K562 (cell line): ENCODE measurements around the gene CTDSPL. TPM values are rescaled to one million over a fixed set of nuclear protein-coding genes. Genes with fewer than 3 reads are reported as not detected.

Experiments used
- ATAC-seq: fragments of 200-7000 bp; cut with Tn5 transposase; 3 replicates; pipeline ENCODE4 v1.9.1; 2020; ENCODE audit warnings: moderate library complexity
- BruUV-seq: library from RNA; stranded (reverse); fragments of 400-500 nt; replicated peaks from 2 replicates; lab custom pipeline; 2021; lab: Mats Ljungman, UMichigan
- CTCF ChIA-PET: fragments of 300-600 bp; formaldehyde crosslinking; extraction: SDS; loops from one replicate; lab custom pipeline; 2021; ENCODE audit warnings: low intra/inter-chr PET ratio; lab: Yijun Ruan, JAX
- POLR2A ChIA-PET: fragments of 300-600, 350-650 bp; sonication (Branson Sonifier 250); formaldehyde crosslinking; extraction: SDS; loops from one replicate; lab custom pipeline; 2021; ENCODE audit warnings: antibody characterized with exemption, inconsistent platforms; lab: Yijun Ruan, JAX
- DNase-seq, 4 experiments: peaks; one replicate each; pipeline versions ENCODE4 v3.0.0 to v3.0.0-alpha.2; 2011 to 2018; ENCODE audit warnings: low spot score in 3 of 4, mixed read lengths in 3 of 4; ENCODE audit errors: extremely low read depth in 1 of 4
- FAIRE-seq: peaks from 2 replicates; lab custom pipeline; 2011; peaks lifted over from hg19 to GRCh38; lab: Jason Lieb, UNC
- H2AFZ ChIP-seq: 2 replicates; pipeline ENCODE4 v1.6.0; 2011; ENCODE audit warnings: low read depth, low read length, control low read depth, inconsistent platforms
- H3K27ac ChIP-seq: fragments of 200-600 bp; 3 replicates; pipeline ENCODE4 v1.8.0; 2011; ENCODE audit warnings: low read depth, mild to moderate bottlenecking, control low read depth, inconsistent platforms, low read length, moderate library complexity, mixed read lengths; ENCODE audit errors: extremely low read depth
- H3K27me3 ChIP-seq, 2 experiments: fragments of 300-600 bp in 1 of 2; 2 replicates in 1 of 2; 3 replicates in 1 of 2; pipeline versions ENCODE4 v1.6.0 to v1.8.0; 2011; ENCODE audit warnings: inconsistent platforms in 2 of 2, low read length in 2 of 2, mild to moderate bottlenecking in 1 of 2, mixed read lengths in 1 of 2, moderate library complexity in 1 of 2; ENCODE audit not compliant: control insufficient read depth in 2 of 2, insufficient read depth in 2 of 2
- H3K36me3 ChIP-seq: fragments of 300-600 bp; 3 replicates; pipeline ENCODE4 v1.8.0; 2011; ENCODE audit warnings: mild to moderate bottlenecking, low read length, inconsistent platforms; ENCODE audit not compliant: control insufficient read depth, insufficient read depth
- H3K4me1 ChIP-seq, 2 experiments: fragments of 200-600 bp in 1 of 2; replicated peaks in 1 of 2; 2 replicates in 1 of 2; 3 replicates in 1 of 2; pipeline versions ENCODE4 v1.5.1 to v1.8.0; 2011; ENCODE audit warnings: inconsistent platforms in 2 of 2, low read length in 2 of 2, mild to moderate bottlenecking in 1 of 2, mixed read lengths in 1 of 2, moderate library complexity in 1 of 2; ENCODE audit not compliant: control insufficient read depth in 2 of 2, insufficient read depth in 2 of 2
- H3K4me2 ChIP-seq: 2 replicates; pipeline ENCODE4 v1.6.1; 2011; ENCODE audit warnings: low read length, control low read depth, inconsistent platforms, mixed read lengths; ENCODE audit not compliant: insufficient read depth
- H3K4me3 ChIP-seq: fragments of 200-600 bp; sonication (generic), shearing (Covaris generic); 2 replicates; pipeline ENCODE4 v1.5.1; 2016; ENCODE audit warnings: control low read depth, inconsistent platforms
- H3K79me2 ChIP-seq: fragments of 200-600 bp; 3 replicates; pipeline ENCODE4 v1.8.0; 2011; ENCODE audit warnings: low read length, inconsistent platforms; ENCODE audit not compliant: control insufficient read depth, insufficient read depth
- H3K9ac ChIP-seq, 2 experiments: 2 replicates each; pipeline versions ENCODE4 v1.6.0 to v1.6.1; 2011; ENCODE audit warnings: low read depth in 2 of 2, low read length in 2 of 2, control low read depth in 1 of 2, inconsistent platforms in 1 of 2, mild to moderate bottlenecking in 1 of 2, mixed read lengths in 1 of 2; ENCODE audit not compliant: insufficient read depth in 1 of 2
- H3K9me1 ChIP-seq: one replicate; pipeline ENCODE4 v1.6.0; 2011; ENCODE audit warnings: inconsistent platforms, mild to moderate bottlenecking, low read length, moderate library complexity; ENCODE audit not compliant: control insufficient read depth, insufficient read depth
- H3K9me3 ChIP-seq: replicated peaks from 2 replicates; pipeline ENCODE4 v1.5.1; 2011; ENCODE audit warnings: low read depth, low read length, inconsistent platforms; ENCODE audit not compliant: control insufficient read depth, insufficient read depth
- H4K20me1 ChIP-seq: replicated peaks from 2 replicates; pipeline ENCODE4 v1.6.1; 2011; ENCODE audit warnings: low read length, inconsistent platforms, mixed read lengths; ENCODE audit not compliant: control insufficient read depth, insufficient read depth
- CHD2 ChIP-seq: IDR thresholded peaks from 2 replicates; pipeline ENCODE4 v1.6.1; 2011; ENCODE audit warnings: low read depth, low read length
- ELK3 ChIP-seq: fragments of 450-650 bp; formaldehyde crosslinking; IDR thresholded peaks from 2 replicates; pipeline ENCODE4 v1.4.0; 2020; ENCODE audit warnings: mild to moderate bottlenecking
- KHSRP ChIP-seq: fragments of 450-650 bp; IDR thresholded peaks from 2 replicates; pipeline ENCODE4 v1.6.1; 2017
- MECOM ChIP-seq: fragments of 250-450 bp; sonication (Bioruptor Pico); IDR thresholded peaks from 2 replicates; pipeline ENCODE4 v1.8.0; 2022; ENCODE audit warnings: inconsistent platforms
- PHF20 ChIP-seq: fragments of 450-650 bp; IDR thresholded peaks from 2 replicates; pipeline ENCODE4 v1.6.1; 2018; ENCODE audit not compliant: partially characterized antibody
- PKNOX1 ChIP-seq: fragments of 450-650 bp; IDR thresholded peaks from 2 replicates; pipeline ENCODE4 v1.6.1; 2016
- POLR2AphosphoS2 ChIP-seq: IDR thresholded peaks from 2 replicates; pipeline ENCODE4 v1.6.1; 2012; ENCODE audit warnings: low read length, improper control_type of control experiment
- POLR2H ChIP-seq: IDR thresholded peaks from 2 replicates; pipeline ENCODE4 v1.6.1; 2016; ENCODE audit warnings: missing genetic modification characterization, low read depth, mild to moderate bottlenecking, control low read depth, missing compliant biosample characterization, moderate library complexity
- RB1 ChIP-seq: fragments of 450-650 bp; IDR thresholded peaks from 2 replicates; pipeline ENCODE4 v1.6.1; 2017; ENCODE audit warnings: low read depth, mild to moderate bottlenecking
- RUNX1 ChIP-seq: sonication (generic); IDR thresholded peaks from 2 replicates; pipeline ENCODE4 v1.6.1; 2016; ENCODE audit warnings: antibody characterized with exemption, low read depth
- SIN3B ChIP-seq: fragments of 450-650 bp; IDR thresholded peaks from 2 replicates; pipeline ENCODE4 v1.6.1; 2017; ENCODE audit warnings: low read depth, mild to moderate bottlenecking, moderate library complexity
- SNRNP70 ChIP-seq: fragments of 200-400 bp; formaldehyde crosslinking; optimal IDR thresholded peaks from 2 replicates; pipeline ENCODE3; 2017; ENCODE audit warnings: low read depth, low read length
- SREBF2 ChIP-seq: sonication (generic); formaldehyde crosslinking; IDR thresholded peaks from 2 replicates; pipeline ENCODE4 v1.4.0; 2020; ENCODE audit warnings: mild to moderate bottlenecking, missing genetic modification reagents
- STAT5B ChIP-seq: fragments of 250-450 bp; sonication (Bioruptor Pico); IDR thresholded peaks from 2 replicates; pipeline ENCODE4 v1.8.0; 2021; ENCODE audit warnings: mild to moderate bottlenecking, inconsistent platforms
- ZBTB2 ChIP-seq: fragments of 450-650 bp; IDR thresholded peaks from 2 replicates; pipeline ENCODE4 v1.6.1; 2016; ENCODE audit warnings: antibody characterized with exemption
- ZNF140 ChIP-seq: fragments of 250-450 bp; sonication (Bioruptor Pico); IDR thresholded peaks from 2 replicates; pipeline ENCODE4 v1.8.0; 2021; ENCODE audit warnings: moderate library complexity, mild to moderate bottlenecking, inconsistent platforms
- ZNF23 ChIP-seq: fragments of 250-450 bp; sonication (Bioruptor Pico); IDR thresholded peaks from 2 replicates; pipeline ENCODE4 v1.4.0; 2020; ENCODE audit warnings: mild to moderate bottlenecking
- WGBS: fragments of 100-300 bp; shearing (Covaris generic); methylation state at CpG from one replicate; pipeline ENCODE4 v1.1.6; 2016; ENCODE audit warnings: low coverage, mixed read lengths; ENCODE audit not compliant: insufficient coverage; ENCODE audit errors: missing lambda C conversion rate; 5-methylcytosine and 5-hydroxymethylcytosine counted together
- in situ Hi-C: fragments of 300-500 bp; cut with MboI; formaldehyde crosslinking; loops from 4 replicates; pipeline ENCODE4 v1.15.0; 2018; ENCODE audit warnings: inconsistent platforms, mixed read lengths
- intact Hi-C: fragments of 100-400 bp; cut with micrococcal nuclease; formaldehyde crosslinking; loops from 2 replicates; pipeline ENCODE4 v1.14.2; 2022
- polyA plus RNA-seq, 8 experiments: library from polyadenylated mRNA; depleted of rRNA in 4 of 8; stranded (reverse) in 5 of 8; unstranded in 3 of 8; fragments of >200 nt; fragmentation: Nextera tagmentation in 2 of 8; fragmentation: Illumina TruSeq in 1 of 8; extraction: Ambion mirVana in 2 of 8; extraction: Trizol in 1 of 8; gene quantifications; 2 replicates each; pipeline versions ENCODE4 v1.2.1 to v1.2.3, GENCODE V29; 2011 to 2014; ENCODE audit warnings: inconsistent platforms in 1 of 8, missing spikeins in 1 of 8
- total RNA-seq, 7 experiments: library from RNA; depleted of rRNA in 6 of 7; stranded (reverse); fragments of >200 nt in 6 of 7; fragmentation: Illumina TruSeq in 2 of 7; extraction: Trizol in 2 of 7; gene quantifications; 2 replicates each; pipeline versions ENCODE4 v1.2.1 to v1.2.3, GENCODE V29; 2011 to 2021; ENCODE audit warnings: low replicate concordance in 1 of 7
- TF ChIP-seq, protein P1 (sequence below): sonication (generic); formaldehyde crosslinking; IDR thresholded peaks from 2 replicates; pipeline ENCODE4 v1.4.0; 2020; ENCODE audit warnings: mild to moderate bottlenecking, missing genetic modification reagents

The CTDSPL gene
- total and polyA plus RNA-seq, 9 of the 15 experiments (the other 6 are each of a cell fraction or from before 2014, with no cell fraction given): 5.1 to 19.3 (median 11.3) TPM

DNA sequence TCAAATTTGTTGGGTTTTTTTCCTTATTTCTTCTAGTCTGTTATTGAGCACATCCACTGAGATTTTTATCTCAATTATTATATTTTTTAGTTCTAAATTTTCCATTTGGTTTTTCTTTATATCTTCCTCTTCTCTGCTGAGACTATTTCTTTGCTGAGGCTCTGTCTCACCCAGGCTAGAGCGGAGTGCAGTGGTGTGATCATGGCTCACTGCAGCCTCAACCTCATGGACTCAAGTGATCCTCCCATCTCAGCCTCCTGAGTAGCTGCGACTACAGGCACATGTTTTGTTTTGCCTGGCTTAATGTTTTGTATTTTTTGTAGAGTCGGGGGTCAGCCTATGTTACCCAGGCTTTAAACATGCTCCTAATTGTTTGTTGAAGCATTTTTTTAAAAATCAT, 10.2 kb downstream of the CTDSPL start (continued):
- TF ChIP-seq ZBTB2: no peak
- TF ChIP-seq RUNX1: no peak
- no peak for TF ChIP-seq ELK3 (CRISPR knock-in tag)
- no peak for TF ChIP-seq MECOM (CRISPR knock-in tag)

GRCh38 chr3:37872413-37873160, 10.9 kb downstream of the CTDSPL start:
- Histone ChIP-seq H3K9me1 (no peaks in the 10 kb centered on the region), H4K20me1 (no peaks in the 10 kb centered on the region), H3K27me3 (no peaks in the 10 kb centered on the region), H3K9me3 (0 out of 2 replicates have a peak, but pooled peaks cover 3% of the 10 kb centered on the region), H3K4me3 (no peak overlapping the region), H3K4me2 (no peak overlapping the region), H3K79me2 (peaks cover 3% of the 10 kb centered on the region; the same call in 1 of the 3 replicates), H3K27ac (no peak overlapping the region), H2AFZ (no peak overlapping the region), H3K9ac (no peak overlapping the region), H3K4me1 (no peaks in the 10 kb centered on the region), H3K36me3 (no peaks in the 10 kb centered on the region)
- POLR2A ChIA-PET: no interaction called here
- CTCF ChIA-PET: no interaction called here
- WGBS: 18% methylated on average over 5 of the region's 5 CpGs
- intact Hi-C loops: no loop called here
- in situ Hi-C loops: no loop called here
- no peak for DNase-seq
- FAIRE-seq: no peak
- ATAC-seq: no peak
- no TSS peak for BruUV-seq
- TF ChIP-seq KHSRP: no peak
- no peak for TF ChIP-seq SNRNP70
- no peak for TF ChIP-seq ZNF140 (CRISPR knock-in tag)
- TF ChIP-seq STAT5B (CRISPR knock-in tag): no peak
- no peak for TF ChIP-seq ZNF23 (CRISPR knock-in tag)
- no peak for TF ChIP-seq SIN3B
- no peak for TF ChIP-seq RB1
- no peak for TF ChIP-seq POLR2AphosphoS2
- no peak for TF ChIP-seq CHD2
- no peak for TF ChIP-seq POLR2H (tag)
- TF ChIP-seq, protein P1, sequence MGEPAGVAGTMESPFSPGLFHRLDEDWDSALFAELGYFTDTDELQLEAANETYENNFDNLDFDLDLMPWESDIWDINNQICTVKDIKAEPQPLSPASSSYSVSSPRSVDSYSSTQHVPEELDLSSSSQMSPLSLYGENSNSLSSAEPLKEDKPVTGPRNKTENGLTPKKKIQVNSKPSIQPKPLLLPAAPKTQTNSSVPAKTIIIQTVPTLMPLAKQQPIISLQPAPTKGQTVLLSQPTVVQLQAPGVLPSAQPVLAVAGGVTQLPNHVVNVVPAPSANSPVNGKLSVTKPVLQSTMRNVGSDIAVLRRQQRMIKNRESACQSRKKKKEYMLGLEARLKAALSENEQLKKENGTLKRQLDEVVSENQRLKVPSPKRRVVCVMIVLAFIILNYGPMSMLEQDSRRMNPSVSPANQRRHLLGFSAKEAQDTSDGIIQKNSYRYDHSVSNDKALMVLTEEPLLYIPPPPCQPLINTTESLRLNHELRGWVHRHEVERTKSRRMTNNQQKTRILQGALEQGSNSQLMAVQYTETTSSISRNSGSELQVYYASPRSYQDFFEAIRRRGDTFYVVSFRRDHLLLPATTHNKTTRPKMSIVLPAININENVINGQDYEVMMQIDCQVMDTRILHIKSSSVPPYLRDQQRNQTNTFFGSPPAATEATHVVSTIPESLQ: no peak
- no peak for TF ChIP-seq PHF20
- TF ChIP-seq PKNOX1: no peak
- no peak for TF ChIP-seq SREBF2 (CRISPR knock-in tag)
